Keratinocyte (primary cell): ENCODE results near the gene TMEM139.

Source experiments
- EZH2 ChIP-seq: IDR thresholded peaks from one replicate; pipeline ENCODE4 v1.6.1; 2012; ENCODE audit warnings: inconsistent platforms, mild to moderate bottlenecking, low read length, moderate library complexity
- TF ChIP-seq, protein P1 (sequence below), 3 experiments: IDR thresholded peaks in 1 of 3; conservative IDR thresholded peaks in 1 of 3; optimal IDR thresholded peaks in 1 of 3; 2 replicates in 2 of 3; 3 replicates in 1 of 3; pipeline versions ENCODE3 to v1.5.1; 2011; ENCODE audit warnings: low read length in 3 of 3, mild to moderate bottlenecking in 3 of 3, moderate library complexity in 2 of 3, control low read depth in 1 of 3, inconsistent platforms in 1 of 3; ENCODE audit not compliant: insufficient read depth in 2 of 3; ENCODE audit errors: extremely low read depth in 1 of 3

DNA sequence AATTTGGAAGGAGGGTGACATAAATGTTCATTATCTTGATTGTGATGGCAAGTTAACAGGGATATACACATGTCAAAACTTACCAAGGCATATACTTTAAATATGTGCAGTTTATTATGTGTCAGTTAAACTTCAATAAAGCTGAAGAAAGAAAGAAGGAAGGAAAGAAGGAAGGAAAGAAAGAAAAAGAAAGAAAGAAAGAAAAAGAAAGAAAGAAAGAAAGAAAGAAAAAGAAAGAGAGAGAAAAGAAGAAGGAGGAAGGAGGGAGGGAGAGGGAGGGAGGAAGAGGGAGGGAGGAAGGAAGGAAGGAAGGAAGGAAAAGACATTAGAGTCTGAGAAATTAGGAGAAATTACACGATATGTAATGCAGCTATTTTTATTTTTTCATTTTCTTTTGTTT, 37.4 kb upstream of the TMEM139 start:
- TF ChIP-seq EZH2, result no peak
- TF ChIP-seq, protein P1, sequence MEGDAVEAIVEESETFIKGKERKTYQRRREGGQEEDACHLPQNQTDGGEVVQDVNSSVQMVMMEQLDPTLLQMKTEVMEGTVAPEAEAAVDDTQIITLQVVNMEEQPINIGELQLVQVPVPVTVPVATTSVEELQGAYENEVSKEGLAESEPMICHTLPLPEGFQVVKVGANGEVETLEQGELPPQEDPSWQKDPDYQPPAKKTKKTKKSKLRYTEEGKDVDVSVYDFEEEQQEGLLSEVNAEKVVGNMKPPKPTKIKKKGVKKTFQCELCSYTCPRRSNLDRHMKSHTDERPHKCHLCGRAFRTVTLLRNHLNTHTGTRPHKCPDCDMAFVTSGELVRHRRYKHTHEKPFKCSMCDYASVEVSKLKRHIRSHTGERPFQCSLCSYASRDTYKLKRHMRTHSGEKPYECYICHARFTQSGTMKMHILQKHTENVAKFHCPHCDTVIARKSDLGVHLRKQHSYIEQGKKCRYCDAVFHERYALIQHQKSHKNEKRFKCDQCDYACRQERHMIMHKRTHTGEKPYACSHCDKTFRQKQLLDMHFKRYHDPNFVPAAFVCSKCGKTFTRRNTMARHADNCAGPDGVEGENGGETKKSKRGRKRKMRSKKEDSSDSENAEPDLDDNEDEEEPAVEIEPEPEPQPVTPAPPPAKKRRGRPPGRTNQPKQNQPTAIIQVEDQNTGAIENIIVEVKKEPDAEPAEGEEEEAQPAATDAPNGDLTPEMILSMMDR (optimal IDR thresholded peaks at IDR 0.05 in 1 of 3, IDR thresholded peaks at IDR 0.05 in 1 of 3, conservative IDR thresholded peaks at IDR 0.05 in 1 of 3; ENCODE audit: extremely low read depth in 1 of 3, insufficient read depth in 2 of 3, low read length in 3 of 3), result no peak
